Fibroblast of lung (primary cell): ENCODE results near the gene KCNK17. TPM values are rescaled to one million over a fixed set of nuclear protein-coding genes. Genes with fewer than 3 reads are reported as not detected.

ENCODE experiments used
- DNase-seq, 2 donors: peaks; one replicate each; pipeline versions ENCODE4 v3.0.0 to v3.0.0-alpha.2; 2010; ENCODE audit warnings: low read depth in 2 of 2
- H2AFZ ChIP-seq: 2 replicates; pipeline ENCODE4 v1.5.1; 2012; ENCODE audit warnings: low read length, control low read depth, inconsistent platforms
- H3K27ac ChIP-seq: 2 replicates; pipeline ENCODE4 v1.5.1; 2011; ENCODE audit warnings: low read length, control low read depth; ENCODE audit not compliant: insufficient read depth
- H3K27me3 ChIP-seq: 2 replicates; pipeline ENCODE4 v1.5.1; 2011; ENCODE audit warnings: mild to moderate bottlenecking, low read length; ENCODE audit not compliant: control insufficient read depth, insufficient read depth
- H3K36me3 ChIP-seq: 2 replicates; pipeline ENCODE4 v1.5.1; 2011; ENCODE audit warnings: low read length; ENCODE audit not compliant: control insufficient read depth, insufficient read depth
- H3K4me1 ChIP-seq: 2 replicates; pipeline ENCODE4 v1.5.1; 2011; ENCODE audit warnings: low read length; ENCODE audit not compliant: control insufficient read depth, insufficient read depth; ENCODE audit errors: extremely low read depth
- H3K4me2 ChIP-seq: 2 replicates; pipeline ENCODE4 v1.5.1; 2011; ENCODE audit warnings: low read length, control low read depth; ENCODE audit not compliant: insufficient read depth; ENCODE audit errors: extremely low read depth
- H3K4me3 ChIP-seq, 4 experiments: fragments of 200-600 bp in 1 of 4; sonication (generic) in 1 of 4; replicated peaks in 1 of 4; 2 replicates each; pipeline ENCODE4 v1.5.1; 2011 to 2016; ENCODE audit warnings: low read length in 4 of 4, low read depth in 3 of 4, mild to moderate bottlenecking in 3 of 4, control low read depth in 2 of 4, inconsistent platforms in 1 of 4, mixed read lengths in 1 of 4; ENCODE audit not compliant: insufficient read depth in 1 of 4; ENCODE audit errors: control extremely low read depth in 1 of 4
- H3K79me2 ChIP-seq: 2 replicates; pipeline ENCODE4 v1.5.1; 2012; ENCODE audit warnings: mild to moderate bottlenecking, low read length, inconsistent platforms; ENCODE audit not compliant: control insufficient read depth, insufficient read depth
- H3K9ac ChIP-seq: 2 replicates; pipeline ENCODE4 v1.5.1; 2011; ENCODE audit warnings: mild to moderate bottlenecking, low read length, control low read depth; ENCODE audit not compliant: insufficient read depth
- H3K9me3 ChIP-seq: 2 replicates; pipeline ENCODE4 v1.5.1; 2012; ENCODE audit warnings: low read depth, low read length; ENCODE audit not compliant: control insufficient read depth, insufficient read depth
- H4K20me1 ChIP-seq: 2 replicates; pipeline ENCODE4 v1.5.1; 2011; ENCODE audit warnings: low read length; ENCODE audit not compliant: control insufficient read depth, insufficient read depth; ENCODE audit errors: extremely low read depth
- CTCF ChIP-seq, 2 donors: IDR thresholded peaks in 1 of 2; conservative IDR thresholded peaks in 1 of 2; 1 replicate in 1 of 2; 2 replicates in 1 of 2; pipeline ENCODE4 v1.5.1; 2011 to 2012; ENCODE audit warnings: low read length in 2 of 2, control low read depth in 1 of 2, inconsistent platforms in 1 of 2, low read depth in 1 of 2, mild to moderate bottlenecking in 1 of 2
- EZH2 ChIP-seq: IDR thresholded peaks from 2 replicates; pipeline ENCODE4 v1.5.1; 2012; ENCODE audit warnings: low read length, control low read depth, mild to moderate bottlenecking; ENCODE audit errors: missing control alignments
- polyA plus RNA-seq, 2 donors: library from polyadenylated mRNA; depleted of rRNA in 1 of 2; stranded (reverse) in 1 of 2; unstranded in 1 of 2; fragments of >200 nt; gene quantifications; 2 replicates each; pipeline ENCODE4 v1.2.1, GENCODE V29; 2011 to 2012; ENCODE audit warnings: missing spikeins in 1 of 2
- total RNA-seq: library from RNA; depleted of rRNA; stranded (reverse); fragments of >200 nt; gene quantifications from 2 replicates; pipeline ENCODE4 v1.2.1, GENCODE V29; 2014

The KCNK17 gene
- total and polyA plus RNA-seq, 2 donors (not counting 1 experiment from before 2014, with no cell fraction given), result not detected

- H3K4me2 ChIP-seq, result no peak overlapping the region
- TF ChIP-seq EZH2 (no peak), CTCF (conservative IDR thresholded peaks at IDR 0.05 in 1 of 2, IDR thresholded peaks at IDR 0.05 in 1 of 2; ENCODE audit: low read depth in 1 of 2, low read length in 2 of 2) (no peak)
Measured at GRCh38 chr6:39281312-39281980, 32.8 kb downstream of the KCNK17 start.

GRCh38 chr6:39280247-39280731 lies 33.9 kb downstream of the KCNK17 start:
- no peak for DNase-seq

More at GRCh38 chr6:39281312-39281980, 32.8 kb downstream of the KCNK17 start:
- H3K4me3 ChIP-seq, result no peak overlapping the region
- no peak overlapping the region for H3K9ac ChIP-seq
- DNase-seq, result no peak
- no peak overlapping the region for H2AFZ ChIP-seq
- no peaks in the 10 kb centered on the region for H3K27me3 ChIP-seq
- H3K36me3 ChIP-seq, result no peaks in the 10 kb centered on the region
- no peaks in the 10 kb centered on the region for H4K20me1 ChIP-seq
- H3K79me2 ChIP-seq, result no peaks in the 10 kb centered on the region
- no peaks in the 10 kb centered on the region for H3K9me3 ChIP-seq
- no peak overlapping the region for H3K27ac ChIP-seq
- no peaks in the 10 kb centered on the region for H3K4me1 ChIP-seq

GRCh38 chr6:39279539-39279938 lies 34.7 kb downstream of the KCNK17 start:
- DNase-seq, result no peak
- H2AFZ ChIP-seq, result no peak overlapping the region
- no peak overlapping the region for H3K27ac ChIP-seq
- TF ChIP-seq EZH2, result no peak
- no peak for TF ChIP-seq CTCF (conservative IDR thresholded peaks at IDR 0.05 in 1 of 2, IDR thresholded peaks at IDR 0.05 in 1 of 2; ENCODE audit: low read depth in 1 of 2, low read length in 2 of 2)
- H3K4me2 ChIP-seq, result no peak overlapping the region
- H3K27me3 ChIP-seq, result no peaks in the 10 kb centered on the region
- H3K79me2 ChIP-seq, result no peaks in the 10 kb centered on the region
- no peaks in the 10 kb centered on the region for H3K9me3 ChIP-seq
- no peaks in the 10 kb centered on the region for H3K4me1 ChIP-seq
- H3K9ac ChIP-seq, result no peak overlapping the region
- no peaks in the 10 kb centered on the region for H4K20me1 ChIP-seq
- H3K36me3 ChIP-seq, result no peaks in the 10 kb centered on the region
- no peak overlapping the region for H3K4me3 ChIP-seq

More at GRCh38 chr6:39280247-39280731, 33.9 kb downstream of the KCNK17 start:
- no peak overlapping the region for H3K27ac ChIP-seq
- no peaks in the 10 kb centered on the region for H3K4me1 ChIP-seq
- H3K27me3 ChIP-seq, result no peaks in the 10 kb centered on the region
- no peak overlapping the region for H2AFZ ChIP-seq
- H3K4me3 ChIP-seq, result no peak overlapping the region
- H3K4me2 ChIP-seq, result no peak overlapping the region
- H3K9me3 ChIP-seq, result no peaks in the 10 kb centered on the region
- TF ChIP-seq CTCF (conservative IDR thresholded peaks at IDR 0.05 in 1 of 2, IDR thresholded peaks at IDR 0.05 in 1 of 2; ENCODE audit: low read depth in 1 of 2, low read length in 2 of 2), result no peak
- TF ChIP-seq EZH2, result no peak
- no peak overlapping the region for H3K9ac ChIP-seq
- no peaks in the 10 kb centered on the region for H4K20me1 ChIP-seq
- H3K79me2 ChIP-seq, result no peaks in the 10 kb centered on the region
- H3K36me3 ChIP-seq, result no peaks in the 10 kb centered on the region
